ENCODE results near the gene GPRC5C. TPM values are rescaled to one million over a fixed set of nuclear protein-coding genes. Genes with fewer than 3 reads are reported as not detected.

Gene GPRC5C
- polyA plus RNA-seq, 2 of the 4 experiments (the other 2 are of a cell fraction): 36.5 to 49.2 TPM

DNA sequence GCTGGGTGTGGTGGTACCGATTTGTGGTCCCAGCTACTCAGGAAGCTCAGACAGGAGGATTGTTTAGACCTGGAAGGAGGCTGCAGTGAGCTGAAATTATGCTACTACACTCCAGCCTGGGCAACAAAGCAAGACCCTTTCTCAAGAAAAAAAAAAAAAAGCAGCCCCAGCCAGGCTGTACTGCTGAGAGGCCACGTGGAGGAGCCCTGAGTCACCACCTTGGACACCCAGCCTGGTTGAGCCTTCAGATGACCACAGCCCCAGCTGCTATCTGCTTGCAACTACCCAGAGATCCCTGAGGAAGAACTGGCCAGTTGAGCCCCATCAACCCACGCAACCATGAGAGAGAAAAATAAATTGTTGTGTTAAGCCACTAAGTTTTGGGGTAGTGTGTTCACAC, 23.6 kb upstream of the GPRC5C start:
- FAIRE-seq: no peak
- peak overlapping the region; percentile 28; the same call in 1 of the 3 replicates for H3K4me2 ChIP-seq
- TF ChIP-seq, protein P1, sequence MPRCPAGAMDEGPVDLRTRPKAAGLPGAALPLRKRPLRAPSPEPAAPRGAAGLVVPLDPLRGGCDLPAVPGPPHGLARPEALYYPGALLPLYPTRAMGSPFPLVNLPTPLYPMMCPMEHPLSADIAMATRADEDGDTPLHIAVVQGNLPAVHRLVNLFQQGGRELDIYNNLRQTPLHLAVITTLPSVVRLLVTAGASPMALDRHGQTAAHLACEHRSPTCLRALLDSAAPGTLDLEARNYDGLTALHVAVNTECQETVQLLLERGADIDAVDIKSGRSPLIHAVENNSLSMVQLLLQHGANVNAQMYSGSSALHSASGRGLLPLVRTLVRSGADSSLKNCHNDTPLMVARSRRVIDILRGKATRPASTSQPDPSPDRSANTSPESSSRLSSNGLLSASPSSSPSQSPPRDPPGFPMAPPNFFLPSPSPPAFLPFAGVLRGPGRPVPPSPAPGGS (IDR thresholded peaks at IDR 0.05): no peak
- TF ChIP-seq CBX2 (IDR thresholded peaks at IDR 0.05; ENCODE audit: borderline replicate concordance, low read depth) (no peak), SMC3 (IDR thresholded peaks at IDR 0.05) (peak; percentile 89), NR3C1 (IDR thresholded peaks at IDR 0.05) (no peak), FOSL2 (IDR thresholded peaks at IDR 0.05) (no peak), FOSL2 (CRISPR knock-in tag; IDR thresholded peaks at IDR 0.05) (peak; percentile 7; the same call in 1 of the 2 replicates), TFCP2L1 (CRISPR knock-in tag; IDR thresholded peaks at IDR 0.05) (no peak), ESRRA (IDR thresholded peaks at IDR 0.05; ENCODE audit: borderline replicate concordance, low read length) (no peak), TP53 (CRISPR knock-in tag; IDR thresholded peaks at IDR 0.05) (no peak), POLR2A (IDR thresholded peaks at IDR 0.05; ENCODE audit: low read length) (no peak), HDAC2 (IDR thresholded peaks at IDR 0.05) (no peak), MYC (IDR thresholded peaks at IDR 0.05; ENCODE audit: borderline replicate concordance, low read length) (peak; percentile 76; the same call in 1 of the 2 replicates), HOXA7 (CRISPR knock-in tag; IDR thresholded peaks at IDR 0.05) (no peak), RAD21 (conservative IDR thresholded peaks at IDR 0.05 in 1 of 2, IDR thresholded peaks at IDR 0.05 in 1 of 2) (peak; percentile 77 to 79), HEYL (CRISPR knock-in tag; IDR thresholded peaks at IDR 0.05) (no peak), FOSB (CRISPR knock-in tag; IDR thresholded peaks at IDR 0.05) (no peak), POLR2AphosphoS2 (conservative IDR thresholded peaks at IDR 0.05; ENCODE audit: low read length) (no peak), ZC3H11A (IDR thresholded peaks at IDR 0.05) (no peak), EP300 (IDR thresholded peaks at IDR 0.05) (no peak), KDM5A (IDR thresholded peaks at IDR 0.05) (no peak)
- TF ChIP-seq, protein P2, sequence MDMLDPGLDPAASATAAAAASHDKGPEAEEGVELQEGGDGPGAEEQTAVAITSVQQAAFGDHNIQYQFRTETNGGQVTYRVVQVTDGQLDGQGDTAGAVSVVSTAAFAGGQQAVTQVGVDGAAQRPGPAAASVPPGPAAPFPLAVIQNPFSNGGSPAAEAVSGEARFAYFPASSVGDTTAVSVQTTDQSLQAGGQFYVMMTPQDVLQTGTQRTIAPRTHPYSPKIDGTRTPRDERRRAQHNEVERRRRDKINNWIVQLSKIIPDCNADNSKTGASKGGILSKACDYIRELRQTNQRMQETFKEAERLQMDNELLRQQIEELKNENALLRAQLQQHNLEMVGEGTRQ (IDR thresholded peaks at IDR 0.05): peak; percentile 58
- TF ChIP-seq, protein P3, sequence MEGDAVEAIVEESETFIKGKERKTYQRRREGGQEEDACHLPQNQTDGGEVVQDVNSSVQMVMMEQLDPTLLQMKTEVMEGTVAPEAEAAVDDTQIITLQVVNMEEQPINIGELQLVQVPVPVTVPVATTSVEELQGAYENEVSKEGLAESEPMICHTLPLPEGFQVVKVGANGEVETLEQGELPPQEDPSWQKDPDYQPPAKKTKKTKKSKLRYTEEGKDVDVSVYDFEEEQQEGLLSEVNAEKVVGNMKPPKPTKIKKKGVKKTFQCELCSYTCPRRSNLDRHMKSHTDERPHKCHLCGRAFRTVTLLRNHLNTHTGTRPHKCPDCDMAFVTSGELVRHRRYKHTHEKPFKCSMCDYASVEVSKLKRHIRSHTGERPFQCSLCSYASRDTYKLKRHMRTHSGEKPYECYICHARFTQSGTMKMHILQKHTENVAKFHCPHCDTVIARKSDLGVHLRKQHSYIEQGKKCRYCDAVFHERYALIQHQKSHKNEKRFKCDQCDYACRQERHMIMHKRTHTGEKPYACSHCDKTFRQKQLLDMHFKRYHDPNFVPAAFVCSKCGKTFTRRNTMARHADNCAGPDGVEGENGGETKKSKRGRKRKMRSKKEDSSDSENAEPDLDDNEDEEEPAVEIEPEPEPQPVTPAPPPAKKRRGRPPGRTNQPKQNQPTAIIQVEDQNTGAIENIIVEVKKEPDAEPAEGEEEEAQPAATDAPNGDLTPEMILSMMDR (IDR thresholded peaks at IDR 0.05): peak; percentile 60
- TF ChIP-seq, protein P4, sequence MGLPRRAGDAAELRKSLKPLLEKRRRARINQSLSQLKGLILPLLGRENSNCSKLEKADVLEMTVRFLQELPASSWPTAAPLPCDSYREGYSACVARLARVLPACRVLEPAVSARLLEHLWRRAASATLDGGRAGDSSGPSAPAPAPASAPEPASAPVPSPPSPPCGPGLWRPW (IDR thresholded peaks at IDR 0.05): no peak
- TF ChIP-seq, protein P5, sequence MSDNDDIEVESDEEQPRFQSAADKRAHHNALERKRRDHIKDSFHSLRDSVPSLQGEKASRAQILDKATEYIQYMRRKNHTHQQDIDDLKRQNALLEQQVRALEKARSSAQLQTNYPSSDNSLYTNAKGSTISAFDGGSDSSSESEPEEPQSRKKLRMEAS (IDR thresholded peaks at IDR 0.05): peak; percentile 70
- TF ChIP-seq, protein P6, sequence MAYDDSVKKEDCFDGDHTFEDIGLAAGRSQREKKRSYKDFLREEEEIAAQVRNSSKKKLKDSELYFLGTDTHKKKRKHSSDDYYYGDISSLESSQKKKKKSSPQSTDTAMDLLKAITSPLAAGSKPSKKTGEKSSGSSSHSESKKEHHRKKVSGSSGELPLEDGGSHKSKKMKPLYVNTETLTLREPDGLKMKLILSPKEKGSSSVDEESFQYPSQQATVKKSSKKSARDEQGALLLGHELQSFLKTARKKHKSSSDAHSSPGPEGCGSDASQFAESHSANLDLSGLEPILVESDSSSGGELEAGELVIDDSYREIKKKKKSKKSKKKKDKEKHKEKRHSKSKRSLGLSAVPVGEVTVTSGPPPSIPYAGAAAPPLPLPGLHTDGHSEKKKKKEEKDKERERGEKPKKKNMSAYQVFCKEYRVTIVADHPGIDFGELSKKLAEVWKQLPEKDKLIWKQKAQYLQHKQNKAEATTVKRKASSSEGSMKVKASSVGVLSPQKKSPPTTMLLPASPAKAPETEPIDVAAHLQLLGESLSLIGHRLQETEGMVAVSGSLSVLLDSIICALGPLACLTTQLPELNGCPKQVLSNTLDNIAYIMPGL (CRISPR knock-in tag; IDR thresholded peaks at IDR 0.05; ENCODE audit: borderline replicate concordance): no peak
- TF ChIP-seq, protein P7, sequence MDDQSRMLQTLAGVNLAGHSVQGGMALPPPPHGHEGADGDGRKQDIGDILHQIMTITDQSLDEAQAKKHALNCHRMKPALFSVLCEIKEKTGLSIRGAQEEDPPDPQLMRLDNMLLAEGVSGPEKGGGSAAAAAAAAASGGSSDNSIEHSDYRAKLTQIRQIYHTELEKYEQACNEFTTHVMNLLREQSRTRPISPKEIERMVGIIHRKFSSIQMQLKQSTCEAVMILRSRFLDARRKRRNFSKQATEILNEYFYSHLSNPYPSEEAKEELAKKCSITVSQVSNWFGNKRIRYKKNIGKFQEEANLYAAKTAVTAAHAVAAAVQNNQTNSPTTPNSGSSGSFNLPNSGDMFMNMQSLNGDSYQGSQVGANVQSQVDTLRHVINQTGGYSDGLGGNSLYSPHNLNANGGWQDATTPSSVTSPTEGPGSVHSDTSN (IDR thresholded peaks at IDR 0.05): no peak
- ChIA-PET CTCF (interaction anchor here (0.6 to 15.2 kb wide), 21 partner anchors 9 to 1150 kb away, joined by 3 to 138 read pairs (median 5); partner anchors contain the start of gene GPR142), POLR2A (interaction anchor here (0.6 to 1.4 kb wide), 5 partner anchors 8 to 197 kb away, joined by 3 to 5 read pairs (median 3); no protein-coding TSS in a partner anchor)
- 37% methylated on average over 3 of the region's 3 CpGs for WGBS (ENCODE audit: missing lambda C conversion rate)
- DNase-seq (ENCODE audit: low read depth in 1 of 2, low spot score in 1 of 2): peak; percentile 75 to 78
- peak; percentile 94 to 97 for ATAC-seq
- H3K27ac ChIP-seq: peak overlapping the region in 1 of 2 experiments; percentile 61; a peak in 3 of 6 replicates
- H3K4me3 ChIP-seq: no peak overlapping the region
- H3K4me1 ChIP-seq: peaks cover 15% of the 10 kb centered on the region
- no peaks in the 10 kb centered on the region for H3K9me3 ChIP-seq
